RPMI8226 (cell line): ENCODE measurements around the gene ARHGEF11.
"Not testable (repeated sequence)": the region's sequence is repeated elsewhere in the genome, so short reads cannot be mapped to it uniquely, and the experiment has no call there.

Source experiments
- DNase-seq: peaks from one replicate; pipeline ENCODE4 v3.0.0-alpha.2; 2015

The ARHGEF11 gene

GRCh38 chr1:157045250-157046218 is at the start of gene ARHGEF11:
Gene ARHGEF11, minus strand, starts transcription at chr1:157045742. Its CDS starts 1,412 bp downstream, at chr1:157044330.
- peak; percentile 88 for DNase-seq

GRCh38 chr1:157095091-157095490 is 49.5 kb upstream of the ARHGEF11 start:
- DNase-seq = no peak

- peak; percentile 72 for DNase-seq
Observed at GRCh38 chr1:157092831-157093230, 47.3 kb upstream of the ARHGEF11 start.

- no peak for DNase-seq
Observed at GRCh38 chr1:157091668-157092273, 46.2 kb upstream of the ARHGEF11 start.

- DNase-seq = no peak
Observed at GRCh38 chr1:157091186-157091585, 45.6 kb upstream of the ARHGEF11 start.

- DNase-seq = no peak
Observed at GRCh38 chr1:157090771-157091170, 45.2 kb upstream of the ARHGEF11 start.

GRCh38 chr1:157090196-157090647 is 44.7 kb upstream of the ARHGEF11 start:
- peak; percentile 90 for DNase-seq

GRCh38 chr1:157089789-157090188 is 44.2 kb upstream of the ARHGEF11 start:
- no peak for DNase-seq

GRCh38 chr1:157088607-157089006 is 43.1 kb upstream of the ARHGEF11 start:
- DNase-seq = no peak

- DNase-seq = no peak
Observed at GRCh38 chr1:157087030-157087429, 41.5 kb upstream of the ARHGEF11 start.

GRCh38 chr1:157086299-157086698 is 40.8 kb upstream of the ARHGEF11 start:
- no peak for DNase-seq

GRCh38 chr1:157085421-157085820 is 39.9 kb upstream of the ARHGEF11 start:
- DNase-seq = no peak

GRCh38 chr1:157084720-157085119 is 39.2 kb upstream of the ARHGEF11 start:
- no peak for DNase-seq

- DNase-seq = no peak
Observed at GRCh38 chr1:157081707-157082106, 36.2 kb upstream of the ARHGEF11 start.

- no peak for DNase-seq
Observed at GRCh38 chr1:157080714-157081113, 35.2 kb upstream of the ARHGEF11 start.

GRCh38 chr1:157077394-157077793 is 31.9 kb upstream of the ARHGEF11 start:
- DNase-seq = no peak

- peak; percentile 82 for DNase-seq
Observed at GRCh38 chr1:157073944-157074685, 28.6 kb upstream of the ARHGEF11 start.

GRCh38 chr1:157069601-157070000 is 24.1 kb upstream of the ARHGEF11 start:
- no peak for DNase-seq

- not testable (repeated sequence) for DNase-seq
Observed at GRCh38 chr1:157059241-157059640, 13.7 kb upstream of the ARHGEF11 start.

GRCh38 chr1:157056269-157056668 is 10.7 kb upstream of the ARHGEF11 start:
- DNase-seq = no peak

- DNase-seq = not testable (repeated sequence)
Observed at GRCh38 chr1:157055729-157056128, 10.2 kb upstream of the ARHGEF11 start.

- no peak for DNase-seq
Observed at GRCh38 chr1:157050836-157051235, 5.3 kb upstream of the ARHGEF11 start.

GRCh38 chr1:157047062-157047410 is 1.5 kb upstream of the ARHGEF11 start:
- DNase-seq = no peak
